GM23338 (cell line): ENCODE measurements around the gene SND1. TPM values are rescaled to one million over a fixed set of nuclear protein-coding genes. Genes with fewer than 3 reads are reported as not detected.

ENCODE experiments used
- ATAC-seq: fragments of 200-7000 bp; cut with Tn5 transposase; 3 replicates; pipeline ENCODE4 v1.9.1; 2020
- DNase-seq: peaks from one replicate; pipeline ENCODE4 v3.0.0-alpha.2; 2015; ENCODE audit warnings: low spot score
- H2AFZ ChIP-seq: fragments of 200-600 bp; sonication (generic); 2 replicates; pipeline ENCODE4 v1.8.0; 2016; ENCODE audit warnings: antibody characterized with exemption, mild to moderate bottlenecking, moderate library complexity
- H3F3A ChIP-seq: fragments of 200-600 bp; sonication (generic); replicated peaks from 2 replicates; pipeline ENCODE4 v1.8.0; 2017; ENCODE audit warnings: antibody characterized with exemption, mixed run types, low read depth
- H3K27ac ChIP-seq: fragments of 200-600 bp; sonication (generic); 2 replicates; pipeline ENCODE4 v1.6.1; 2016; ENCODE audit warnings: low read depth
- H3K27me3 ChIP-seq: fragments of 200-600 bp; sonication (generic); 2 replicates; pipeline ENCODE4 v1.8.0; 2016; ENCODE audit warnings: mild to moderate bottlenecking, mixed run types, moderate library complexity; ENCODE audit not compliant: insufficient read depth
- H3K36me3 ChIP-seq: fragments of 200-600 bp; sonication (generic); 2 replicates; pipeline ENCODE4 v1.8.0; 2016; ENCODE audit warnings: mild to moderate bottlenecking; ENCODE audit not compliant: insufficient read depth
- H3K4me1 ChIP-seq: fragments of 200-600 bp; sonication (generic); 2 replicates; pipeline ENCODE4 v1.8.0; 2016; ENCODE audit warnings: mild to moderate bottlenecking, moderate library complexity; ENCODE audit not compliant: insufficient read depth
- H3K4me2 ChIP-seq: fragments of 200-600 bp; sonication (generic); 2 replicates; pipeline ENCODE4 v1.7.1; 2017; ENCODE audit warnings: mixed run types
- H3K4me3 ChIP-seq: fragments of 200-600 bp; sonication (generic); 2 replicates; pipeline ENCODE4 v1.6.1; 2016; ENCODE audit warnings: mixed run types
- H3K79me2 ChIP-seq: fragments of 200-600 bp; sonication (generic); replicated peaks from 2 replicates; pipeline ENCODE4 v1.8.0; 2017; ENCODE audit warnings: mild to moderate bottlenecking; ENCODE audit not compliant: insufficient read depth
- H3K9me2 ChIP-seq: fragments of 200-600 bp; sonication (generic); 2 replicates; pipeline ENCODE4 v1.8.0; 2017; ENCODE audit not compliant: insufficient read depth
- H4K20me1 ChIP-seq: fragments of 200-600 bp; sonication (generic); replicated peaks from 2 replicates; pipeline ENCODE4 v1.8.0; 2017; ENCODE audit warnings: mild to moderate bottlenecking; ENCODE audit not compliant: insufficient read depth
- H3K27ac Mint-ChIP-seq: 2 replicates; pipeline ENCODE4 v1.8.0; 2020; ENCODE audit warnings: inconsistent platforms, mild to moderate bottlenecking, moderate library complexity, mixed read lengths
- H3K27me3 Mint-ChIP-seq: 3 replicates; pipeline ENCODE4 v1.8.0; 2022; ENCODE audit warnings: low read depth, mild to moderate bottlenecking, moderate library complexity, mixed read lengths, inconsistent platforms; ENCODE audit not compliant: insufficient read depth, poor library complexity
- H3K36me3 Mint-ChIP-seq: 3 replicates; pipeline ENCODE4 v1.8.0; 2021; ENCODE audit warnings: low read depth, mild to moderate bottlenecking, inconsistent platforms, moderate library complexity, mixed read lengths
- H3K4me1 Mint-ChIP-seq: 3 replicates; pipeline ENCODE4 v1.8.0; 2020; ENCODE audit warnings: mild to moderate bottlenecking, inconsistent platforms, mixed read lengths
- H3K4me3 Mint-ChIP-seq: 3 replicates; pipeline ENCODE4 v1.8.0; 2021; ENCODE audit warnings: moderate library complexity, mild to moderate bottlenecking, inconsistent platforms, mixed read lengths
- H3K9me3 Mint-ChIP-seq: 3 replicates; pipeline ENCODE4 v1.8.0; 2020; ENCODE audit warnings: moderate library complexity, mild to moderate bottlenecking, inconsistent platforms, mixed read lengths
- EZH2 ChIP-seq: fragments of 200-600 bp; sonication (generic); IDR thresholded peaks from one replicate; pipeline ENCODE4 v1.8.0; 2017; ENCODE audit warnings: antibody characterized with exemption, mild to moderate bottlenecking, low read depth; ENCODE audit not compliant: unreplicated experiment
- NANOG ChIP-seq: IDR thresholded peaks from 2 replicates; pipeline ENCODE4 v1.6.1; 2016; ENCODE audit warnings: antibody characterized with exemption, borderline replicate concordance
- POLR2AphosphoS5 ChIP-seq: IDR thresholded peaks from 2 replicates; pipeline ENCODE4 v1.6.1; 2016; ENCODE audit warnings: antibody characterized with exemption, low read depth
- REST ChIP-seq: IDR thresholded peaks from one replicate; pipeline ENCODE4 v1.6.1; 2018; ENCODE audit warnings: antibody characterized with exemption; ENCODE audit not compliant: unreplicated experiment
- ZNF331 ChIP-seq: fragments of 250-450 bp; sonication (Bioruptor Pico); IDR thresholded peaks from 2 replicates; pipeline ENCODE4 v1.5.0; 2020; ENCODE audit warnings: low read depth, mild to moderate bottlenecking, moderate library complexity
- ZNF462 ChIP-seq: fragments of 250-450 bp; sonication (Bioruptor Pico); IDR thresholded peaks from 2 replicates; pipeline ENCODE4 v1.5.0; 2020; ENCODE audit warnings: mild to moderate bottlenecking, moderate library complexity
- polyA plus RNA-seq: library from polyadenylated mRNA; unstranded; fragments of >200 nt; fragmentation: Nextera tagmentation; extraction: Ambion mirVana; gene quantifications from 2 replicates; pipeline ENCODE4 v1.2.1, GENCODE V29; 2016
- total RNA-seq: library from RNA; depleted of rRNA; stranded (reverse); fragments of >200 nt; shearing (Covaris generic); gene quantifications from 2 replicates; pipeline ENCODE4 v1.2.3, GENCODE V29; 2014

The SND1 gene
- total and polyA plus RNA-seq, 2 experiments from 2014 or later, result 107 to 254 TPM

- DNase-seq (no peak), ATAC-seq (no peak)
- no peaks in the 10 kb centered on the region for H3K9me2 ChIP-seq
- H3K4me2 ChIP-seq, result no peak overlapping the region
- H3F3A ChIP-seq, result no peaks in the 10 kb centered on the region
- Mint-ChIP-seq H3K27ac (no peak overlapping the region; the same call in 1 of the 2 replicates), H3K36me3 (peaks cover 20% of the 10 kb centered on the region), H3K4me1 (peaks cover 57% of the 10 kb centered on the region), H3K27me3 (no peaks in the 10 kb centered on the region), H3K9me3 (no peaks in the 10 kb centered on the region), H3K4me3 (no peak overlapping the region)
- no peak overlapping the region for H3K4me3 ChIP-seq
- peaks cover 65% of the 10 kb centered on the region for H4K20me1 ChIP-seq
- H3K79me2 ChIP-seq, result peaks cover 100% of the 10 kb centered on the region
- no peak overlapping the region for H2AFZ ChIP-seq
- no peaks in the 10 kb centered on the region for H3K27me3 ChIP-seq
- TF ChIP-seq NANOG (no peak), REST (no peak), ZNF462 (no peak), POLR2AphosphoS5 (no peak), ZNF331 (CRISPR knock-in tag) (no peak), EZH2 (no peak)
- H3K36me3 ChIP-seq, result no peaks in the 10 kb centered on the region
- H3K27ac ChIP-seq, result peak overlapping the region; percentile 65
- peaks cover 77% of the 10 kb centered on the region for H3K4me1 ChIP-seq
Observed at GRCh38 chr7:127658970-127659630, 7.1 kb downstream of the SND1 start.
